22Rv1 (cell line): ENCODE results near the gene CASP8.

Source experiments
- H3K27ac ChIP-seq: fragments of 450-650 bp; 2 replicates; pipeline ENCODE4 v1.5.1; 2017
- ZFX ChIP-seq: fragments of 450-650 bp; IDR thresholded peaks from 2 replicates; pipeline ENCODE4 v1.6.1; 2017; ENCODE audit warnings: antibody characterized with exemption, borderline replicate concordance
- TF ChIP-seq, protein P1 (sequence below): fragments of 450-650 bp; IDR thresholded peaks from 2 replicates; pipeline ENCODE4 v1.5.1; 2017; ENCODE audit warnings: mild to moderate bottlenecking

The CASP8 gene

DNA sequence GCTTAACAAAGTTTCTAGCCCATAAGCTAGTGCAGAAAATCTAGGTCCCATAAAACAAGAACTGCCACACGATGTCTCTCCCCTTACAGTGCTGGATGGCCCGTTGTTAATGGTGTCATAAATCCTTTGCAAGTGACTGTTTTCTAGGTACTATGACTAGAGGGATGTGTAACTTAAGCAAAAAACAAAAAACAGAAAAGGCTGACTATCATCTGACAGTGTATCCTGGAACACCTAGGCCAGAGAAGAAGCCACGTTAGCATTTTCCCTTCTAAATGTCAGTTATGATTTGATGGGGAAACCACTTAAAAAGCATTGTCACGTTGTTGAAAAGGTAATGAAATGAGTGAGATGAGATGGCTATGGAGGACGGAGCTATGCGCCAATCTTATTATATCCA lies 2.4 kb downstream of the CASP8 start:
- H3K27ac ChIP-seq = no peak overlapping the region
- no peak for TF ChIP-seq ZFX
- TF ChIP-seq, protein P1, sequence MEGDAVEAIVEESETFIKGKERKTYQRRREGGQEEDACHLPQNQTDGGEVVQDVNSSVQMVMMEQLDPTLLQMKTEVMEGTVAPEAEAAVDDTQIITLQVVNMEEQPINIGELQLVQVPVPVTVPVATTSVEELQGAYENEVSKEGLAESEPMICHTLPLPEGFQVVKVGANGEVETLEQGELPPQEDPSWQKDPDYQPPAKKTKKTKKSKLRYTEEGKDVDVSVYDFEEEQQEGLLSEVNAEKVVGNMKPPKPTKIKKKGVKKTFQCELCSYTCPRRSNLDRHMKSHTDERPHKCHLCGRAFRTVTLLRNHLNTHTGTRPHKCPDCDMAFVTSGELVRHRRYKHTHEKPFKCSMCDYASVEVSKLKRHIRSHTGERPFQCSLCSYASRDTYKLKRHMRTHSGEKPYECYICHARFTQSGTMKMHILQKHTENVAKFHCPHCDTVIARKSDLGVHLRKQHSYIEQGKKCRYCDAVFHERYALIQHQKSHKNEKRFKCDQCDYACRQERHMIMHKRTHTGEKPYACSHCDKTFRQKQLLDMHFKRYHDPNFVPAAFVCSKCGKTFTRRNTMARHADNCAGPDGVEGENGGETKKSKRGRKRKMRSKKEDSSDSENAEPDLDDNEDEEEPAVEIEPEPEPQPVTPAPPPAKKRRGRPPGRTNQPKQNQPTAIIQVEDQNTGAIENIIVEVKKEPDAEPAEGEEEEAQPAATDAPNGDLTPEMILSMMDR = no peak

DNA sequence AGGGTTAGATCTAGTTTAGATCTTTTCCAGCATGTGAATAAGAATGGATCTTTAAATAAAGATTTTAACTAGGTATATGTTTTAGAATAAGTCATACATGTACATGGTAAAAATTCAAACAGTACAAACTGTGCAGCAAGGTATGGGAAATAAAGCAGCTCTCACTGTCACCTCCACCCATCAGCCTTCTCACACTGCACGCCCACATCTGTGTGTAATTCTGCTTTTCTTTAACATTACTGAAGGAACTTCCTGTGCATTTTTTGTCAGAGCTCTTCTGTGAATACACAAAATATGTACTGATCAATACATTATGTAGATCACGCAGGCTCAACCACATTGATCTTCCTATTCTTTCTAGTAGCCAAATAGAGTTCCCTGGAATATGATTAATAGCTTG lies 3.4 kb downstream of the CASP8 start:
- no peak overlapping the region for H3K27ac ChIP-seq

DNA sequence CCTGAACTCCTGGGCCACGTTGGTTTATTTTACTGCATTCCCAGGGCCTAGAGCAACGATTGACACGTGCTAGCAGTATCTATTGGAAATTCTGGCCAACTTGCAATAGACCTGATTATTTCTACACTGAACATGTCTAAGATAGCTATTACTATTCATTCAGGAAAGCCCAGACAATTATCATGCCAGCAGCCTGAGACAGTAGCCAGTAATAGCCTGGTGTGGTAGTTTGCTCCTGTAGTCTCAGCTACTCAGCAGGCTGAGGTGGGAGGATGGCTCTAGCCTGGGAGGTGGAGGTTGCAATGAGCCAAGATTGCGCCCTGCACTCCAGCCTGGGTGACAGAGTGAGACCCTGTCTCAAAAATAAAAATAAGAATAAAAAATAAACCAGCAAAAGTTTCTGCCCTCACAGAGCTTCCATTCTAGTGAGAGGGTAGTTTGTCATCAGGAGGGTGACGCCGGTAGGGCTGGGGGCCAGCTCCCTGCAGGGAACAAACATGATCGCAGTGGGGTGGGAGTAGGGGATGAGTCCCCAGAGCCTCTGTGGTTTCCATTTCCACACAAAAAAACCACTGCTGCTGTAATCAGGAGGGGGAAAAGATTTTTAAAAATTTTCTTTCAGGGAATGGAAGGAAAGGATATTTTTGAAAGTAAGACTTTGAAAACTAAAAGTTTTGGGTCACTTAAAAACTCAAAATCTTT lies 4.3 kb downstream of the CASP8 start:
- no peak overlapping the region for H3K27ac ChIP-seq
- TF ChIP-seq ZFX = no peak
- TF ChIP-seq, protein P1 = no peak

More for the DNA sequence above, 3.4 kb downstream of the CASP8 start:
- TF ChIP-seq ZFX = no peak
- TF ChIP-seq, protein P1 = no peak

DNA sequence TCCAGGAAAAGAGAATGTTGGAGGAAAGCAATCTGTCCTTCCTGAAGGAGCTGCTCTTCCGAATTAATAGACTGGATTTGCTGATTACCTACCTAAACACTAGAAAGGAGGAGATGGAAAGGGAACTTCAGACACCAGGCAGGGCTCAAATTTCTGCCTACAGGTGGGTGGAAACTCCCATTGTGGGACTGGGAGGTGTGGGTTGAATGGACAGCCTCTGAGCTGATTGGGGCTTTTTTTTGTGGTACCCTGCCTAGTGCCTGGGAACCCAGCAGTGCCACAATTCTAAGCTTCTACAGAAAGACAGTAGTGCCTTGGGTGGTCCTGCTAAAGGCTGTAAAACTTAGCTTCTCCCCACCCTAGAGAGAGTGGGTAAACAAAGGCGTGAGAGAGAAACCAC lies 6.3 kb downstream of the CASP8 start:
- no peak overlapping the region for H3K27ac ChIP-seq
- no peak for TF ChIP-seq ZFX
- TF ChIP-seq, protein P1 = no peak

DNA sequence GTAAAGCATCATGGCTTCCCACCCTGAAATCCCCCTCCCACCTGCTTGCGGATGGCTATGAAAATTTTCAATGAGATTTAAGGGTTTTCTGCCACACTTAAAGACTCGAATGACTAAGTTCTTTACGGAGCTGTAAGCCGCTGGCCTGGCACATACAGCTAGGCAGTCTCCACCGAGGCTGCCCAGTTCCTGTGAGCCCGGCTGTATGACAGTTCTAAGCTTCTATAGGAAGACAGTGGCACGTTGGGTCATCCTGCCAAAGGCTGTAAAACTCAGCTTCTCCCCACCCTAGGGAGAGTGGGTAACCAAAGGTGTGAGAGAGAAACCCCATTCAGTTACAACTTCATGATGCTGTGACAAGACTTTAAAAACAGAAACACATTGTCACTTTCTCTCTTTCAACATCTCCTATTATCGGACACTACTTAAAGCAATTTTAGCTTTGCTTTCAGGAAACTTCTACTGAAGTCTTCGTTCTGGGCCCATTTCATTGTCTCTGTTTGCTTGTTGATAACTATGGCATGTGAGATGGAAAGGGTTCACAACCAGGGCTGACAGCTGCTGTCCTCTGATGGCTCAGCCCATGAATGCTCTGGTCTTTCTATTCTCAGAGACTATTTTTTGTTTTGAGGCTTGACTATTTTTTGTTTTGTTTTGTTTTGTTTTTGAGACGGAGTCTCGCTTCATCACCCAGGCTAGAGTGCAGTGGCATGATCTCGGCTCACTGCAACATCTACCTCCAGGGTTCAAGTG lies 7.1 kb downstream of the CASP8 start:
- H3K27ac ChIP-seq = no peak overlapping the region
- TF ChIP-seq ZFX = no peak
- TF ChIP-seq, protein P1 = no peak

DNA sequence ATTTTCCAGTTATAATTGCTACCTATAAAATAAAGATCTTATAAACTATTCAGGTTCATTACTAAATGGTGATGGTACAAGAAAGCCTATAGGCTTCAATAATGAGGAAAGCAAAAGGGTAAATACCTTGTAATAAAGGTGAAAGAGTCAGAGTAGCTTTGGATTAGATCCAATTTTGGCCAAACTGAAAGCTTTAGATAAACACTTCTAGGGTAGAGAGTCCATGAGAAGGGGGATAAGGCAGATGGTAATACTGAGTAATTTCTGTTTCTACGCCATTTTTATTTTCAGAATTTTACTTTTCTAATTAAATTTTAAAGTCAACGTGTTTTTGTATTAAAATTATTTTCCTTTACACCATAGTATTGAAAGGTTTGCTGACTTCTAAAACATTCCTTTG lies 9.4 kb downstream of the CASP8 start:
- TF ChIP-seq, protein P1 = no peak
- no peak for TF ChIP-seq ZFX
- H3K27ac ChIP-seq = no peak overlapping the region

DNA sequence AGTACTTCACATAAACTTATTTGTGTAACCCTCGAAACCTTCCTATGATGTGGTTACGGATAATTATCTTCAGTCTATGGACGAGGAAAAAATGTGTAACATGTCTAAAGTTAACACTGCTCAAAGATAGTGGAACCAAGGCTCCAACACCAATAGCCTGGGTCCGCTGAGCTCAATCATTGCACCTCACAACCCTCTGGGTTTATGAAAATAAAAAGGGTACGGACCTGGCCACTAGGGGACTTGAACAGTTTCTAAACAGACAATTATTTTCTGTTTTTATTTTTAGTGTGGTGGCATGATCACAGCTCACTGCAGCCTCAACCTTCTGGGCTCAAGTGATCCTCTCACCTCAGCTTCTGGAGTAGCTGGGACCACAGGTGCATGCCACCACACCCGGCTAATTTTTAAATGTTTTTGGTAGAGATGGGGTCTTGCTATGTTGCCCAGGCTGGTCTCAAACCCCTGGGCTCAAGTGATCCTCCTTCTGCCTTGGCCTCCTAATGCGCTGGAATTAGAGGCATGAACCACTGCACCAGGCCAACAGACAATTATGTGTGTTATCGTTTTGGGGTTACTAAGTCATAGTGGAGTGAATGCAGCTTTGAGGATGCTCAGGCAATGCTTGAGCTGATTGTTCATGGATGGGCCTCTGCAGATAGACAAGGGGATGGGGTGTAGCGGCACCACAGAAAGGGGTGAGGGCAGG lies 10.1 kb downstream of the CASP8 start:
- TF ChIP-seq, protein P1 = no peak
- TF ChIP-seq ZFX = no peak
- H3K27ac ChIP-seq = no peak overlapping the region
